Peyer's patch (tissue), 4 donors: ENCODE results near the gene PCBP3.

Experiments
- CTCF ChIP-seq, 6 experiments: fragments of 450-650 bp in 4 of 6; fragments of 200-600 bp in 2 of 6; sonication (generic) in 1 of 6; IDR thresholded peaks; one replicate each; pipeline ENCODE4 v1.5.1; 2017 to 2019; ENCODE audit warnings: antibody characterized with exemption in 6 of 6, mild to moderate bottlenecking in 3 of 6, moderate library complexity in 1 of 6
- POLR2A ChIP-seq, 2 donors: fragments of 450-650 bp; IDR thresholded peaks; one replicate each; pipeline ENCODE4 v1.5.1; 2017; ENCODE audit warnings: antibody characterized with exemption in 2 of 2, mild to moderate bottlenecking in 2 of 2, moderate library complexity in 2 of 2

GRCh38 chr21:45952974-45953373, 309.4 kb downstream of the PCBP3 start:
- TF ChIP-seq CTCF (IDR thresholded peaks at IDR 0.05) (no peak), POLR2A (IDR thresholded peaks at IDR 0.05) (no peak)
